ENCODE measurements around the gene ACTMAP. TPM values are rescaled to one million over a fixed set of nuclear protein-coding genes. Genes with fewer than 3 reads are reported as not detected.

ACTMAP gene
- total RNA-seq, 1 donor from 2014 or later: 1.9 TPM

GRCh38 chr19:40697007-40697406, 53.3 kb downstream of the ACTMAP start:
- H3K27ac Mint-ChIP-seq: no peak overlapping the region
- no peak overlapping the region for H3K4me3 Mint-ChIP-seq
- no peak for TF ChIP-seq EZH2phosphoT487 (IDR thresholded peaks at IDR 0.05)
- Histone ChIP-seq H2AFZ (replicated peaks) (no peak overlapping the region), H3K4me2 (no peak overlapping the region), H4K20me1 (ENCODE audit: low read depth) (no peaks in the 10 kb centered on the region), H3K36me3 (no peaks in the 10 kb centered on the region), H3K27ac (no peak overlapping the region), H3K4me3 (no peak overlapping the region), H3K79me2 (ENCODE audit: low read depth) (no peaks in the 10 kb centered on the region), H3K9me3 (ENCODE audit: low read depth) (no peaks in the 10 kb centered on the region), H3F3A (ENCODE audit: low read depth) (peaks cover under 1% of the 10 kb centered on the region), H3K4me1 (no peaks in the 10 kb centered on the region), H3K27me3 (no peaks in the 10 kb centered on the region), H3K9ac (no peak overlapping the region)
- no peaks in the 10 kb centered on the region for H3K9me3 Mint-ChIP-seq
- peaks cover 23% of the 10 kb centered on the region for H3K36me3 Mint-ChIP-seq
- peaks cover 2% of the 10 kb centered on the region for H3K27me3 Mint-ChIP-seq (ENCODE audit: insufficient read depth, low read depth)
- H3K4me1 Mint-ChIP-seq: peaks cover 2% of the 10 kb centered on the region
- DNase-seq (ENCODE audit: low spot score): no peak

GRCh38 chr19:40695881-40696280, 54.4 kb downstream of the ACTMAP start:
- Mint-ChIP-seq H3K36me3 (peaks cover 22% of the 10 kb centered on the region), H3K4me1 (peaks cover 5% of the 10 kb centered on the region), H3K27ac (no peak overlapping the region), H3K27me3 (ENCODE audit: insufficient read depth, low read depth) (peaks cover 2% of the 10 kb centered on the region), H3K4me3 (no peak overlapping the region), H3K9me3 (no peaks in the 10 kb centered on the region)
- Histone ChIP-seq H3K9ac (no peak overlapping the region), H3K79me2 (ENCODE audit: low read depth) (no peaks in the 10 kb centered on the region), H3K4me3 (no peak overlapping the region), H3K36me3 (no peaks in the 10 kb centered on the region), H2AFZ (replicated peaks) (no peak overlapping the region), H3K27me3 (no peaks in the 10 kb centered on the region), H3F3A (ENCODE audit: low read depth) (peaks cover 11% of the 10 kb centered on the region), H3K4me2 (no peak overlapping the region), H4K20me1 (ENCODE audit: low read depth) (no peaks in the 10 kb centered on the region), H3K27ac (no peak overlapping the region), H3K4me1 (peaks cover 4% of the 10 kb centered on the region), H3K9me3 (ENCODE audit: low read depth) (no peaks in the 10 kb centered on the region)
- TF ChIP-seq EZH2phosphoT487 (IDR thresholded peaks at IDR 0.05) (no peak), EZH2 (IDR thresholded peaks at IDR 0.05) (no peak), CTCF (IDR thresholded peaks at IDR 0.05) (no peak)
- DNase-seq (ENCODE audit: low spot score): no peak

GRCh38 chr19:40693896-40694295, 56.4 kb downstream of the ACTMAP start:
- no peak overlapping the region for H3K4me3 Mint-ChIP-seq
- peaks cover 13% of the 10 kb centered on the region for H3F3A ChIP-seq (ENCODE audit: low read depth)
- H3K27me3 ChIP-seq: no peaks in the 10 kb centered on the region
- H3K36me3 ChIP-seq: no peaks in the 10 kb centered on the region
- H3K9me3 ChIP-seq (ENCODE audit: low read depth): no peaks in the 10 kb centered on the region
- no peak overlapping the region for H2AFZ ChIP-seq (replicated peaks)
- H4K20me1 ChIP-seq (ENCODE audit: low read depth): peaks cover 4% of the 10 kb centered on the region
- peaks cover 8% of the 10 kb centered on the region for H3K4me1 Mint-ChIP-seq
- no peaks in the 10 kb centered on the region for H3K9me3 Mint-ChIP-seq
- H3K36me3 Mint-ChIP-seq: peaks cover 14% of the 10 kb centered on the region
- DNase-seq (ENCODE audit: low spot score): no peak
- no peak overlapping the region for H3K27ac ChIP-seq
- H3K27ac Mint-ChIP-seq: no peak overlapping the region
- H3K4me3 ChIP-seq: no peak overlapping the region
- peaks cover 4% of the 10 kb centered on the region for H3K27me3 Mint-ChIP-seq (ENCODE audit: insufficient read depth, low read depth)
- peaks cover 5% of the 10 kb centered on the region for H3K4me1 ChIP-seq
- H3K9ac ChIP-seq: no peak overlapping the region
- no peak for TF ChIP-seq EZH2 (IDR thresholded peaks at IDR 0.05)
- TF ChIP-seq CTCF (IDR thresholded peaks at IDR 0.05): no peak
- TF ChIP-seq EZH2phosphoT487 (IDR thresholded peaks at IDR 0.05): no peak
- H3K79me2 ChIP-seq (ENCODE audit: low read depth): peaks cover 12% of the 10 kb centered on the region
- H3K4me2 ChIP-seq: no peak overlapping the region

- H3K9me3 ChIP-seq (ENCODE audit: low read depth): no peaks in the 10 kb centered on the region
- no peak for DNase-seq (ENCODE audit: low spot score)
- H3K27ac Mint-ChIP-seq: no peak overlapping the region
- H3K4me3 Mint-ChIP-seq: no peak overlapping the region
- H3K27ac ChIP-seq: no peak overlapping the region
- TF ChIP-seq EZH2phosphoT487 (IDR thresholded peaks at IDR 0.05) (no peak), CTCF (IDR thresholded peaks at IDR 0.05) (no peak), EZH2 (IDR thresholded peaks at IDR 0.05) (no peak)
- no peak overlapping the region for H3K9ac ChIP-seq
- H2AFZ ChIP-seq (replicated peaks): no peak overlapping the region
- H3K4me3 ChIP-seq: no peak overlapping the region
- peaks cover 4% of the 10 kb centered on the region for H3K27me3 Mint-ChIP-seq (ENCODE audit: insufficient read depth, low read depth)
- no peaks in the 10 kb centered on the region for H3K36me3 ChIP-seq
- peaks cover 10% of the 10 kb centered on the region for H4K20me1 ChIP-seq (ENCODE audit: low read depth)
- no peaks in the 10 kb centered on the region for H3K9me3 Mint-ChIP-seq
- H3K27me3 ChIP-seq: no peaks in the 10 kb centered on the region
- H3F3A ChIP-seq (ENCODE audit: low read depth): peaks cover 13% of the 10 kb centered on the region
- peaks cover 8% of the 10 kb centered on the region for H3K4me1 Mint-ChIP-seq
- H3K4me1 ChIP-seq: peaks cover 5% of the 10 kb centered on the region
- H3K79me2 ChIP-seq (ENCODE audit: low read depth): peaks cover 19% of the 10 kb centered on the region
- no peak overlapping the region for H3K4me2 ChIP-seq
- peaks cover 14% of the 10 kb centered on the region for H3K36me3 Mint-ChIP-seq
These were observed 57.0 kb downstream of the ACTMAP start for GRCh38 chr19:40693150-40693788.
